NOMO-1 treated with DMSO at 0.1 percent for 48 hours (cell line): ENCODE results near the gene FMO3.

ENCODE experiments used
- DNase-seq: peaks from one replicate; lab custom pipeline; 2025; ENCODE audit not compliant: unreplicated experiment; lab: John Stamatoyannopoulos, UW

The FMO3 gene

DNA sequence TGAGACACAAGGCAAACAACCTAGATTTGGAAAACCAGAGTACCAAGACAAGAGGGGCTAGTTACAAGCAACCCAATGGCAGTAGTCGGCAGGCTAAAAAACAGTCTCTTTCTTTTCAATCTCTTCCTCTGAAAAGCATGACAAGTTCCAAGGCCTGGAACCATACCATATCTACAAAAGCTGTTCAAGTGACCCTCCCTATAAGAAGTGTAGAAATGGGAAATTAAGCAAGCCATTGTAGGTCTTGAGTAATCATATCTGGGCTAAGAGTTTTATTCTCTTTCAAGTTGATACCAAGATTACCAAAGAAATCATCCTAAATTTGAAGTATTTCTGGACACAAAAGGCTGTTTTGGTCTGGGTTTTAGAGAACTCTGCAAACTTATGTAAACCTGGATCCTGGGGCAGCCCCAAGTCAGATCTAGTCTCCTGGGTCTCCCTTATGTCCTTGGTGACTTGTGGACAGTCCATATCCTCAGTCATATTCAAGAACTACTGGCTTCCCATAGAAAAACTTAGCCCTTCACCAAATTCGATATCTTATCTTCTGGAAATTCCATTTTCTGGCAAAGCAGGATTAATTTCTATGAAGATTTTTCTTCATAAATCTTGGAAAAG lies 24.7 kb downstream of the FMO3 start:
- DNase-seq, result no peak

DNA sequence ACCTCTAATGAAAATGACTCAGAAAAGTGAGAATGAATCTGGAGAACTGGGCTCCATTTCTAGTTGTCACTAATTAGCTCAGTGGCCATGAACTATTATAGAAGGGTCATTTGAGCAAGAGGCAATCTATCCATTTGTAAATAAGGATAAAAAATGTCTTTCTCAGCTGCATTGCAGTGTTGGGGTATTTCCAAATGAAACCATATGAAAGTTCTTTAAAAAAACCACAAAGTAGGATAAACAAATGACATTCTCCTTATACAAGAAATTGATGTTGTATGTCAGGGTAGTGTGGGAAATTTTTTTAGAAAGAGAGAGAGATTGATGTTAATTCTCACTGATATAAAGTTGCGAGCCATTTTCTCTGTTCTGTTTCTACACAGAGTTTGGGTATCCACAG lies 26.0 kb downstream of the FMO3 start:
- DNase-seq, result no peak

DNA sequence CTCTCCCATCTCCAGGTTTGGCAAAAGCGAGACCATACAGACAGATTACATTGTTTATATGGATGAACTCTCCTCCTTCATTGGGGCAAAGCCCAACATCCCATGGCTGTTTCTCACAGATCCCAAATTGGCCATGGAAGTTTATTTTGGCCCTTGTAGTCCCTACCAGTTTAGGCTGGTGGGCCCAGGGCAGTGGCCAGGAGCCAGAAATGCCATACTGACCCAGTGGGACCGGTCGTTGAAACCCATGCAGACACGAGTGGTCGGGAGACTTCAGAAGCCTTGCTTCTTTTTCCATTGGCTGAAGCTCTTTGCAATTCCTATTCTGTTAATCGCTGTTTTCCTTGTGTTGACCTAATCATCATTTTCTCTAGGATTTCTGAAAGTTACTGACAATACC lies 26.4 kb downstream of the FMO3 start:
- no peak for DNase-seq

DNA sequence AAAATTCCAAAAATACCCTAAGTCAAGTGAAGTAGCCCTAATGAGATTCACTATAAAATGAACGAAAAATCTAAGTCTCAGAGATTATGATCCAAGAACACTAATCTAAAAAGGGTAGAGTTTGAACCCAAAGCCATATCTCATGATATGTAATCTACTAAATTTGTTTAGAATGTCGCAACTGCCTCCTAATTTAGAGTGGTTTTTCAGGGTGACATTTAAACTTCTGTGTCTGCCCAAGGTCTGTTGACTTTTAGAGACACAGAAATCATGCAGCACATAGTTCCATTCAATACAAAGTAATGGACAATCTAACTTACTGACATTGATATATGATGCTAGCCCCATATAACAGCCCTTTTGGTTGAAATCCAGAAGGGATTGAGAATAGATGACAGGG lies 28.9 kb downstream of the FMO3 start:
- DNase-seq, result no peak

DNA sequence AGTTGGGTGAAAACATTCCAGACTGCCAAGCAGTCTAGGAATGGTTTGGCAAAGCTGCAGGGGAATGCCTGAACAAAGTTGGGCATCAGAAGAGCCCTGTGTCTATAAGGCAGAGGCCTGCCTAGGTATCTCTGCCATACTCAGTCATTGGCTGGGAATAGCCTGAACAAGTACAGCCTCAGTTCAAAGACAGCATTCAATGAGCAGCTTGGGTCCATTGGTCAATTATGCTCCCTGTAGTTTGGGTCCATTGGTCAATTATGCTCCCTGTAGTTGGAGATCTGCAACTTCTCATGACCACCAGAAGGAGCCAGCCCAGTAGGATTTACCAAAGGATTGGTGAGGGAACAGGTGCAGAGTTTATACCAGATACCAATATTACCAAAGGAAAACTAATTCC lies 31.6 kb downstream of the FMO3 start:
- no peak for DNase-seq

DNA sequence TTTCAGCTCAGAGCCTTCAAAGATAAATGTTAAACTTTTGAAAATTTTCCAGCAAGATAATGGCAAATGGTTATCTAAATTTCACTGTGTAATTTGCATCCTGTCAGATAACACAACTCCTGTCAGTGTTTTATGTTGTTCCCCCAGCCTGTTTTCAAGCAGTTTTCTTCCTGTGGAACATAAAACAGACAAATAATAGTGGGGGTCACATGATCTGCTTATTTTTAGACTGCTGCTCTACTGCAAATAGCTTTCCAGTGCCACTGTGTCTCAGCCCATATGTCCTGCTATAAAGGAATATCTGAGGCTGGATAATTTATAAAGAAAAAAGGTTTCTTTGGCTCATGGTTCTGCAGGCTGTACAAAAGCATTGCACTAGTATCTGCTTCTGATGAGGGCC lies 32.2 kb downstream of the FMO3 start:
- DNase-seq, result no peak

DNA sequence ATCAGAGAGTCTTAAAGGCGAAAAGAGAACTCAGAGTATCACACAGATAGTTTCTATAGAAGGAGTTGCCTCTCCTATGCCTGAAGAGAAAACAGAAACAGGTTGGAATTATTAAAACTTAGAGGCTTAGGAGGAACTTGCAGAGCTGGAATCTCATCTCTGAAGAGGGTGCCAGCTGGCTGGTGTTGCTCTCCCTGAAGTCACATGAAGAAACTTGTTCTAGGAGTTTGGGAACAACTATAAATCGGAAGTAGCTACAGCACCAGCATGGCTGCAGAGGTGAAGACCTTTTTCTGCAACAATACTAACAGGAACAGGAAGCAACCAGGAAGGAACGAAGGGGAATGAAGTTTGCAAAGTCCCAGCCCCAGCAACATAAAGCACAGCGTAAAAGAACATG lies 35.8 kb downstream of the FMO3 start:
- no peak for DNase-seq

DNA sequence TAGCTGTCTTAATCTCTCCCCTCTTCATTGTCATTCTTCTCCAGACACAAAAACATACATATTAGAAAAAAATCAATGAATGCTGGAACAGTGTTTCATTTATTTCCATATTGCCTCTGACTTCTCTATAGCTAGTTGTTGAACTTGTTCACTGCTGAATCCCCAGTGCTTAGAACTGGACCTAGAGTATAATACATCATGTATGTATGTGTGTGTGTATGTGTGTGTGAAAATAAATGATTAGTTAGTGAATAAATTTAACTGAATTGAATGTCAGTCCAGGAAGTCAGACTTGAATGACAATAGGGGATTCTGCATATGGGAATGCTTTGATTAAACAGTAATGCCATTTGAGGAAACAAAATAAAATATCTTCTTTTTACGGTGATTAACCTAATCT lies 36.4 kb downstream of the FMO3 start:
- DNase-seq, result no peak

DNA sequence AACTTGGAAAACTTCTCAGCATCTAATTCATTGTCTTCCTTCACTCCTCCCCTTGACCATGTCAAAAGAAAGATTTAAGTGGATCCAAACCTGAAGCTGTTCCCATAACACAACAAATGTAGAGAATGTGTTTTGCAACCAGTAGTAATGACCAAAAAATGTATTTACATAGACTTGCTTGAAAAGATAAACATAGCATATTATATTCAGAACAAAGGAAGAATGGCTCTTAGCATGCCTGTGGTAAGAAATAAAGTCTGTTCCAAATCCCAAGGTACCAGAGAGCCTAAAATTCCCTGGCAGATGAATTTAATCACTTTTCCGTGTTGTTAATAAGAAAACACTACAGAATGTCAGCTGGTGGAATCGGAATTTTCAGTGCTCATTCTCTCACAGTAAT lies 36.8 kb downstream of the FMO3 start:
- DNase-seq, result no peak

DNA sequence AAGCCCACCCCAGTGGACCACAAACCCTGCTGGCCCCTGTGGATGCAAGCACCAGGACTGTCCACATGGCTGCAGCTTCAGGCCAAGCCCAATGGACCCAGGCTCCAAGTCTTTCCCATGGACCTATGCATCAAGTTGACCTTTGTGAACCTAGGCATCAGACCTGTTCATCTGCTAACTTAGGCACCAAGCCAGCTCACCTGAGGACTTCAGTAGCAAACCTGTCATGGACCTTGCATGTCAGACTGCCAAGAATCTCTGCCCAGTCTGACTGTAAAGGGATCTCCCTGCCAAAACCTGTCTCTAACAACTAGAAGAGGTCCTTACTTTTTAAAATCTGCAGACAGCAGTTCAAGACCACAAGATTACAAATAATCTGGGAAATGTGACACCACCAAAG lies 37.8 kb downstream of the FMO3 start:
- DNase-seq, result no peak

DNA sequence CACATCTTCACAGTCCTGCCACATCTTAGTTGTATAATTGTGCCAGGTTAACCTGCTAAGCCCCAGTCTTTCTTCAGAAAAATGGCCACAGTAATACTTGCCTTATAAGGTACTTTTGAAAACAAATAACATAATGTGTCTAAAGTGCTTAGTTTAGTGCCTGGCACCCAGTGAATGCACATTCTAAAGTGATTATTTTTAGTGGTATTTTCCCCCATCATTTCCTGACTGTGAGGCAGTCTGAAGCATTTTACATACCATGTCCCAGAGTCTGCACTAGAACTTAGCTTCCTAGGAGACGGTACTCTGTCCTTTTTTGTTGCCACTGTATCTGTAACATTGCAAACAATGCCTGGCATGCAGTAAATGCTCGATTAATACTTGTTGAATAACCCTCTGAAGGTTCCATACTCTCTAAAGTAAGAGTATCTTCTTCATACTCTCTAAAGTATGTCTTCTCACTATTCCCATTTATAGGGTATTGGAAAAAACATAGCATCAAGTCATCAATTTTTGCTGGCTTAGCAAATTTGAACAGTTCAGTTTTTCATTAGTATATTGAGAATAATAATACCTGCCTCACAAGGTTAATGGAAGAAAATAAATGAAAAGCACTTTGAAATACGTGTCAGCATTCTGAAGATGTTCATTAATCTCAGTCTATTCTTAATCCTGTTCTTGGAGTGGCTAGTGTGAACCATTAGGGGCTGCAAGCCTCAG lies 43.7 kb downstream of the FMO3 start:
- no peak for DNase-seq

DNA sequence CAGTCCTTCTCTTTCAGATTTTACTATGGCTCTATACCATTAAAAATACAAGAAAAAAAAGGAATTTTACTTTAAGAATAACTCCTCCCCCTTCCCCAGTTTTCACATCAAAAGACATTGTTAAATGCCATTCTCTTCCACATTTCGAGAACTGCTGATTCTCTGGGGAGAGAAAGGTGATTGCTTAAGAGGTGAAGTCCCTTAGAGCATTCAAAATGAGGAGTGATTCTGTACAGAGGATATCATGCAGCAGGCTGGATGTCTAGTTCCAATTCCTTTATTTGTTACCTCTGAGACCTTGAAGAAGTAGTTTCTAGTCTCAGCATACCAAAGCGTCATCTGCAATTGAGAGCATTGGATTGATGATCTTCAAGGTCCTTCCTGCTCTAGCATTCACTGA lies 46.9 kb downstream of the FMO3 start:
- DNase-seq, result no peak

DNA sequence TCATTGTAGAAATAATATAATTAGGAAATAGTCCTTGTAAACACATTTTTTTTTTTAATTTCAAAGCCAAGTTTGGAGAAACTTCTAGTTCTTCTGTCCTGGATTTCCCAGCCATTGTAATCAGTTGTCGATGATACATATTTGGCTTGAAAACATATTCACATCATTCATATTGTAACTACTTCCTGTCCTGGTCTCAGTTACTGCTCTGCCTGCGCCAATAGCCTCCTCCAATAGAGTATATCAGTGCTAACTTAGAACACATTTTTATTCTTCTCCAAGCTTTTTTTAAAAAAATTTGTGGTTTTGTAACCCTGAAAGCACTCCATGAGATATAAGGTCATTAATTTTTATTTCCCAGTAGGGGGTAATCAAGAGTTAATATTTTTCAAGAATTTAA lies 48.3 kb downstream of the FMO3 start:
- no peak for DNase-seq

DNA sequence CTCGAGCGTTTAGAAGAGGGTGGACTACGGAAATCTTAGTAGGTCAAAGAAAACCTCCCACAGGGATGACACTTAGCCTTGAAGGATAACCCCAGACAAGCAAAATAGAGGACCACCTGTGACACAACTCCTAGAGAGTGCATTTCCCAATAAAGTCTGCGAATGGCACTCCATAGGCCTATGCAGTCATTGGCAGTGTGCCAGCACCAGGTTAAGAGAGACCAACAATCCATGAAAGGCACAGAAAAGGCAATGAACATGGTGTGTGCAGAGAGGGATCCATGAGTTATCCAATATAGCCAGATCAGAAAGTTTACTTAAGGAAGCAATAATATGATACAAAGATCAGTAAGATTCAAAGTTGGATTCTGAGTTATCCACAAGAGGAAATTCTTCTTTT lies 49.2 kb downstream of the FMO3 start:
- DNase-seq, result no peak

DNA sequence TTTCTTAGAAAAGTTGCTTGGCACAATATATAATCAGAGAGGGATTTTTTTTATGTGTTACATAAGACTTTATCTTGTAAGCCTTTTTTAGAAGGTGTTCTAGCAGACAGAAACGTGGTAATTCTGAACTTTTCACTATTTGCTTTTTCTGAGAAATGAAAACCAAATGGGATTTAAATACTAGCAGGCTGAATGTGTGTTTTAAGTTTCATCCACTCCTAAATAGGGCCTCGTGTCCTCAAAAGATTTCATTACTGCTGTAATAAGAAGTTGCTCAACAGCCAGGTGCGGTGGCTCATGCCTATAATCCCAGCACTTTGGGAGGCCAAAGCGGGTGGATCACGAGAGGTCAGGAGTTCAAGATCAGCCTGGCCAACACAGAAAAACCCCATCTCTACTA lies 49.7 kb downstream of the FMO3 start:
- DNase-seq, result no peak

DNA sequence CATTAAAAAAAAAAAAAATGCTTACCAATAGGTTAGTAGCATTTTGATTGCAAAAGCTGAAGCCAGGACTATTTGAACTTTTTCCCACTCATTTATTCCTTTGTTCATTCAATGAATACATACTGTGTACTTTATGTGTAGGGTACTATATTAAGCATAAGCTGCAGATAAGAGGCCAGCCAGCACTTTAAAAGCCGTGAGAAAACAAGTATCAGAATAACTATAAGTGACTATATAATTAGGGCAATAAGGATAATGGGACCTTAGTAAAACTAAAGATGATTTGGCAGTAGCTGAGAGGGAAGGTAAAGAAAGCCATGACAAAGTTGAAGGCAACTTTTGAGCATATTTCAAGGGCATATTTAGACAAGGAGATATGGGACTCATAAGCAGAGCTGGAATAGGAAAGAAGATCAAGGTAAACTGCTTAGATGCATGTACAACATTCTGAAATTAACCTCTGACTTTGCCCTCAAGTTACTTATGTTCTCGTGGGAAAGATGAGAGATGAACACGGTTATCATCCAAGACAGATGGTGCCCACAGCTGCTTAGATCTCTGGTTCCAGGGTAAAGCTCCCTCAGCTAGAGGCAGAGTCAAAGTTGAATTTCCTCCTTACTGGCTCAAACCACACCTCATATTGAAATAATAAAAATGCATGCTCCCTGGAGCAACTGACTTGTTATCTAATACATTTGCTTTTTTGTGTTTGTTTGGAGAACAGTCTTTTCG lies 50.4 kb downstream of the FMO3 start:
- DNase-seq, result no peak

DNA sequence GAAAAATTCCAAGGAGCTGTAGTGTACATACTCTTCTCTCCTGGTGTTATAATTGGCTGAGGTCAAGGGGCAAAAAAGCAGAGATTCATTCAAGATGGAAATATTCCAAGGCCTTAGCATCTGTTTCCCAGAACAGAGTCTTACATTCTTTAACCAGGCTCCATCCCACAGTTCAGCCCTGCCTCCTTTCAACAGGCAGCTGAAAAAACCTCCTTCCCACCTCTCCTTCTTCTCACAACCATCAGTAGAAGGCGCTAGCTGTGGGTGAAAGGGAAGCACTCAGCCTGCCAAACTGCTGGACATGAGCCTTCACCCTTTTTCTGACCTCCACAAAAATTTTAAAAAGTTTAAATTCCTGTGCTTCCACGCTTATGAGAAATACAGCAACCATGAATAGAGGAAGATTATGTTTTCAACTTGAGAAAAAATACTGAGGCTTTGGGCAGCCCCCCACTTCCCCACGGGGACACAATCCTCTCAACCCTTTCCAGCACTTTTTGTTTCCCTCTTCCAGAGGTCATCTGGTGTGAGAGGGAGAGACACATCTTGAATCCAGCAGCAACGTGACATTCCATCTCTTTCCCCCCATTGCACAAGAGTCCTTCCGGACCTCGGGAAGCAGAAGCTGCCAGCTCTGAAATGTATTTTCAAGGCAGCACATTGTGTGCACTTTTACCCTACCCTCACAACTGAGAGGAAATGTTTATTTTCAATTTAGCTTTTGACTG lies 51.1 kb downstream of the FMO3 start:
- no peak for DNase-seq

DNA sequence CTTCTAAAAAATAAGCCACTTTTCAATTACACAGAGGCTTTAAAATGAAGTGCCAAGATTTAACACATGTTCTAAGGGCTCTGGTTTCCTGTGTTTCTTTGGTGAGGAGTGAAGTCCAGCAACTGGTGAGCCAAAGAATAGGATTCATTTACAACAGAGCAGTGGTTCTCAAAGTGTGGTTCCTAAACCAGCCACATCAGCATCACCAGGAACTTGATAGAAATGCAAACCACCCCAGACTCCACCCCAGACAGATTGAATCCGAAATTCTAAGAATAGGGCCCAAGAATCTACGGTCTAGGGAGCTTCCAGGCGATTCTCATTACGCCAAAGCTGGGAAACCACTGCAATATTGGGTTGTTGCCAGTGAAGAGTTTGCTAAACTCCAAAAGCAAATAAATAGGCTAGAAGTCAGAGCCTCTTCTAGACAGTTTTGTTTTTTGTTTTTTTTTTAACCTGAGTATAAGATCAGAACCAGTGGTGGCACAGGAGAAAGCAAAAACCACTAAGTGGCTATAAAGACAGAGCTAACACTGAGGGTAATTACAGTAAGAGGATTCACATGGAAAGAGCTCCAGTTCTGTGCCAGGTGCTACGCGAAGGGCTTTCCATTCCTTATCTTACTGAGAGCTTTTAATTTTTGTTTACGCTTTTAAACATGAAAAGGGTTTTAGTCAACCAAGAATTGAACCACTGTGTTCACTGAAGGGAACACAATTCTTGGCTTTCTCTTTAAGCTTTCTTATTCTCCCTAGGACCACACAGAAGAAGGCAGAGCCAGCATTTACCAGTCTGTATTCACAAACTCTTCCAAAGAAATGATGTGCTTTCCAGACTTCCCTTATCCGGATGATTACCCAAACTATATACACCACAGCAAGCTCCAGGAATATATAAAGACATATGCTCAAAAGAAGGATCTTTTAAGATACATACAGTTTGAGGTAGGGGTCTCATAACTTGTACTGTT lies 52.0 kb downstream of the FMO3 start:
- no peak for DNase-seq

DNA sequence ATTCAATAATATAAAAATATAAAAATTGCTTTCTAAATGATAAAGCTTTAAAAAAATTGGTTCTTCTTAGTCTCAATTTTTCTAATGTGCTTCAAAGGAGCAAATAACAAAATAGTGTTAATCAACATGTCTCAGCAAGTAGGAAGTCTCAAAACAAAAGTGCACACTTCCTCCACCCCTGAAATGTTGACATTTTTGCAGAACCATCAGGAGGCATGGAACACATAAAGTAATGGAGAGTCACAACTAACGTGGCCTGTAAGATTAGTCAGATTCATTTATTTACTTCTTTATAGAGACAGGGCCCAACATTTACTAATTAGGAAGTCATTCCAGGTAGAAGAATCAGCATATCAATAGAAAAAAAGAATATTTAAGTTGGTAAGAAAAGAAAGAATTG lies 59.5 kb downstream of the FMO3 start:
- DNase-seq, result no peak

DNA sequence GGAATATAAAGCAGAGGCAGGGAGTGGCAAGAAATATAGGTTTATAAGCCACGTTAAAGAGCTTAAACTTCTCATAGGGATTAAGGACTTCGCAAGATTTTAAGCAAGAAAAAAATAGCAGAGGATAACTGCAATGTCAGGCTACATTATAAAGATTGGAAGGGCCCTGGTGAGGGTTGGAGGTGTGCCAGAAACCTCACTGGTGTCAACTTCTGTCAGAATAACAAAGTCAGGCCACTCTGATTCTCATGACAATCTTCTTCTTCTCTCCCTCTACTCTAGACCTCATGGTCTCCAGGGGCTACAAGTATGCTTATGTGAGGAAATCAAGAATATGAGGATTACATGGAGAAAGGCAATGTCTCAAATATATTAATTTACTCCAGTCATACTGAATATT lies 61.8 kb downstream of the FMO3 start:
- DNase-seq, result no peak

DNA sequence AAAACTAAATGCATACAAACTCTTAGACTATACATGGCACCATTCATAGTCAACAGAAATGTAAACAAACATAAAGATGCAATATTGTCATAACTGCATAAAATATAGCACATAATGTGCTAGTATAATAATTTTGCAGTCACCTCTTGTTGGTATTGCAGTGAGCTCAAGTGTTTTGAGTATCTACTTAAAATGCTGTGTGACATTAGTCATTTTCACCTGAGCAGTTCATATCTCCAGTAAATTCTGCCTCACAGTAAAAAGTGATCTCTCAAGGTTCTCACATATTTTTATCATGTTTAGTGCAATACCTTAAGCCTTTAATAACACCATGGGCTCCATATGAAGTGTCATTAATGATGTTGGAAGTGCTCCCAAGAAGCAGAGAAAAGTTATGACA lies 64.8 kb downstream of the FMO3 start:
- DNase-seq, result no peak
